ENCODE results near the gene CD300LG. TPM values are rescaled to one million over a fixed set of nuclear protein-coding genes. Genes with fewer than 3 reads are reported as not detected.

The CD300LG gene
- polyA plus RNA-seq, 1 donor (not counting 4 experiments of a cell fraction or from before 2014, with no cell fraction given) = not detected

GRCh38 chr17:43809121-43809520, 37.9 kb upstream of the CD300LG start:
- no peaks in the 10 kb centered on the region for H3K9me1 ChIP-seq (ENCODE audit: control insufficient read depth, extremely low read depth, insufficient read depth, low read length)
- H3K36me3 ChIP-seq (ENCODE audit: control insufficient read depth in 2 of 2, extremely low read depth in 1 of 2, insufficient read depth in 2 of 2, low read length in 2 of 2) = peaks cover 15 to 30% of the 10 kb centered on the region in 2 experiments
- H3K27ac ChIP-seq (ENCODE audit: control insufficient read depth, insufficient read depth, low read length) = no peak overlapping the region
- H3K4me2 ChIP-seq (ENCODE audit: control insufficient read depth, extremely low read depth, insufficient read depth, low read depth, low read length) = no peak overlapping the region
- H3K4me3 ChIP-seq (ENCODE audit: control insufficient read depth in 2 of 3, extremely low read depth in 1 of 3, insufficient read depth in 2 of 3, low read depth in 1 of 3, low read length in 3 of 3) = no peak overlapping the region
- no peak for FAIRE-seq
- H2AFZ ChIP-seq (ENCODE audit: control insufficient read depth, low read length) = no peak overlapping the region
- no peaks in the 10 kb centered on the region for H3K27me3 ChIP-seq (ENCODE audit: control insufficient read depth, extremely low read depth, insufficient read depth, low read length)
- H3K9me3 ChIP-seq (ENCODE audit: control insufficient read depth, low read depth, low read length) = no peaks in the 10 kb centered on the region
- H3K4me1 ChIP-seq (ENCODE audit: control insufficient read depth, extremely low read depth, insufficient read depth, low read length) = no peaks in the 10 kb centered on the region
- no peak overlapping the region for H3K9ac ChIP-seq (ENCODE audit: control insufficient read depth, extremely low read depth, insufficient read depth, low read length)
- H3K79me2 ChIP-seq (ENCODE audit: control insufficient read depth, insufficient read depth, low read length) = no peaks in the 10 kb centered on the region
- dilution Hi-C loops (cut with MboI; ENCODE audit: extremely low pct_ligation_motif_present, low sequenced_read_pairs) = no loop called here
- no peak for DNase-seq (ENCODE audit: low read depth, low spot score)
- no peak for TF ChIP-seq EZH2 (IDR thresholded peaks at IDR 0.05; ENCODE audit: low read length)
- no peak for TF ChIP-seq CTCF (optimal IDR thresholded peaks at IDR 0.05 in 1 of 3, IDR thresholded peaks at IDR 0.05 in 1 of 3, conservative IDR thresholded peaks at IDR 0.05 in 1 of 3; ENCODE audit: extremely low read depth in 1 of 3, insufficient read depth in 2 of 3, low read length in 3 of 3)
- H4K20me1 ChIP-seq (ENCODE audit: control insufficient read depth, extremely low read depth, insufficient read depth, low read length) = no peaks in the 10 kb centered on the region

DNA sequence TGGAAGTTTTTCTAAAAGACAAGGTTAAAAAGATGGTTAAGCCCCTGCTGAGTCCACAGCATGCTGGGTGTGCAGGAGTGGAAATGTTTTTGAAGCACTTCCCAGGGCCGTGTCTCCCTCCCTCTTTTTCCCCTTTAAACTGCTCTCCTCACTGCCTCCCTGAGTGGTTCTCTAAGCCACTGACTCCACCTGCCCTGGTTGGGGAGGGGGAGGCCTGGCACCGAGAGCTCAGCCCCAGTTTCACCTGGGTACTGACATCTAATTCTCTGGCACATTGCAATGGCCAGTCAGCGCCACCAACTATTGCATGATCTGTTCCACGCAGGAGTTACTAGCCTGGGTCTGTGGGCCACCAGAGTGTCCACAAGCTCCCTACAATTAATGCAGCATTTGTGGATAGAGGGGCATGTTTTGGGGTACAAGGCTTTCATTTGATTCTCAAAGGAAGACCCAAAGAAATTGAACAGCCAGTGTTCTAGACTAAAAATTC, 36.7 kb upstream of the CD300LG start:
- no peak overlapping the region for H3K4me3 ChIP-seq (ENCODE audit: control insufficient read depth in 2 of 3, extremely low read depth in 1 of 3, insufficient read depth in 2 of 3, low read depth in 1 of 3, low read length in 3 of 3)
- no peak overlapping the region for H3K4me2 ChIP-seq (ENCODE audit: control insufficient read depth, extremely low read depth, insufficient read depth, low read depth, low read length)
- no peaks in the 10 kb centered on the region for H3K79me2 ChIP-seq (ENCODE audit: control insufficient read depth, insufficient read depth, low read length)
- no peaks in the 10 kb centered on the region for H3K27me3 ChIP-seq (ENCODE audit: control insufficient read depth, extremely low read depth, insufficient read depth, low read length)
- no peak for DNase-seq (ENCODE audit: low read depth, low spot score)
- H3K27ac ChIP-seq (ENCODE audit: control insufficient read depth, insufficient read depth, low read length) = no peak overlapping the region
- H3K9ac ChIP-seq (ENCODE audit: control insufficient read depth, extremely low read depth, insufficient read depth, low read length) = no peak overlapping the region
- peaks cover 16 to 34% of the 10 kb centered on the region in 2 experiments for H3K36me3 ChIP-seq (ENCODE audit: control insufficient read depth in 2 of 2, extremely low read depth in 1 of 2, insufficient read depth in 2 of 2, low read length in 2 of 2)
- H2AFZ ChIP-seq (ENCODE audit: control insufficient read depth, low read length) = no peak overlapping the region
- no peak for FAIRE-seq
- no peaks in the 10 kb centered on the region for H3K9me3 ChIP-seq (ENCODE audit: control insufficient read depth, low read depth, low read length)
- dilution Hi-C loops (cut with MboI; ENCODE audit: extremely low pct_ligation_motif_present, low sequenced_read_pairs) = no loop called here
- H3K4me1 ChIP-seq (ENCODE audit: control insufficient read depth, extremely low read depth, insufficient read depth, low read length) = peaks cover 9% of the 10 kb centered on the region
- no peaks in the 10 kb centered on the region for H4K20me1 ChIP-seq (ENCODE audit: control insufficient read depth, extremely low read depth, insufficient read depth, low read length)
- no peak for TF ChIP-seq CTCF (optimal IDR thresholded peaks at IDR 0.05 in 1 of 3, IDR thresholded peaks at IDR 0.05 in 1 of 3, conservative IDR thresholded peaks at IDR 0.05 in 1 of 3; ENCODE audit: extremely low read depth in 1 of 3, insufficient read depth in 2 of 3, low read length in 3 of 3)
- no peak for TF ChIP-seq EZH2 (IDR thresholded peaks at IDR 0.05; ENCODE audit: low read length)
- no peaks in the 10 kb centered on the region for H3K9me1 ChIP-seq (ENCODE audit: control insufficient read depth, extremely low read depth, insufficient read depth, low read length)
